HepG2 (cell line): ENCODE measurements around the gene KCTD21. TPM values are rescaled to one million over a fixed set of nuclear protein-coding genes. Genes with fewer than 3 reads are reported as not detected.

Source experiments
- CCDC6 ChIP-seq: sonication (generic); formaldehyde crosslinking; IDR thresholded peaks from 2 replicates; pipeline ENCODE4 v1.8.1; 2022; ENCODE audit warnings: mild to moderate bottlenecking, missing genetic modification reagents, moderate library complexity
- FOXP4 ChIP-seq: sonication (generic); formaldehyde crosslinking; IDR thresholded peaks from 2 replicates; pipeline ENCODE4 v1.4.0; 2020; ENCODE audit warnings: missing genetic modification reagents
- KDM5A ChIP-seq: fragments of 200-600 bp; sonication (generic); IDR thresholded peaks from 2 replicates; pipeline ENCODE4 v1.7.0; 2018; ENCODE audit warnings: antibody characterized with exemption, mild to moderate bottlenecking, low read length, borderline replicate concordance
- KLF9 ChIP-seq: IDR thresholded peaks from 2 replicates; pipeline ENCODE4 v1.6.1; 2016; ENCODE audit warnings: low read depth
- MLX ChIP-seq: IDR thresholded peaks from 2 replicates; pipeline ENCODE4 v1.6.1; 2016
- MYC ChIP-seq: sonication (generic); formaldehyde crosslinking; IDR thresholded peaks from 2 replicates; pipeline ENCODE4 v1.9.0; 2021; ENCODE audit warnings: missing genetic modification reagents, borderline replicate concordance
- MYPOP ChIP-seq: sonication (generic); formaldehyde crosslinking; IDR thresholded peaks from 2 replicates; pipeline ENCODE4 v1.8.1; 2023; ENCODE audit warnings: mild to moderate bottlenecking, moderate library complexity, missing genetic modification reagents
- NAIF1 ChIP-seq: sonication (generic); formaldehyde crosslinking; IDR thresholded peaks from 2 replicates; pipeline ENCODE4 v1.5.0; 2020; ENCODE audit warnings: mild to moderate bottlenecking, missing genetic modification reagents, borderline replicate concordance
- NFKB2 ChIP-seq: sonication (generic); formaldehyde crosslinking; IDR thresholded peaks from 2 replicates; pipeline ENCODE4 v1.4.0; 2020; ENCODE audit warnings: missing genetic modification reagents, borderline replicate concordance
- NR2F6 ChIP-seq, 2 experiments: IDR thresholded peaks; 2 replicates each; pipeline ENCODE4 v1.6.1; 2016; ENCODE audit warnings: antibody characterized with exemption in 1 of 2, mild to moderate bottlenecking in 1 of 2
- PATZ1 ChIP-seq: sonication (generic); formaldehyde crosslinking; IDR thresholded peaks from 2 replicates; pipeline ENCODE4 v1.4.0; 2020; ENCODE audit warnings: missing genetic modification reagents
- PBX2 ChIP-seq: IDR thresholded peaks from 2 replicates; pipeline ENCODE4 v1.6.1; 2016; ENCODE audit warnings: control low read depth
- PHF20 ChIP-seq: sonication (generic); formaldehyde crosslinking; IDR thresholded peaks from 2 replicates; pipeline ENCODE4 v1.5.0; 2020; ENCODE audit warnings: mild to moderate bottlenecking, missing genetic modification reagents
- RBFOX2 ChIP-seq: fragments of 200-400 bp; formaldehyde crosslinking; IDR thresholded peaks from 2 replicates; pipeline ENCODE4 v1.6.1; 2017; ENCODE audit warnings: low read depth, mild to moderate bottlenecking, low read length
- TRIM22 ChIP-seq: fragments of 450-650 bp; IDR thresholded peaks from 2 replicates; pipeline ENCODE4 v1.6.1; 2017
- WIZ ChIP-seq: sonication (generic); formaldehyde crosslinking; IDR thresholded peaks from 2 replicates; pipeline ENCODE4 v1.5.1; 2020; ENCODE audit warnings: mild to moderate bottlenecking, missing genetic modification reagents
- ZFP82 ChIP-seq: sonication (generic); formaldehyde crosslinking; IDR thresholded peaks from 2 replicates; pipeline ENCODE4 v1.5.1; 2020; ENCODE audit warnings: mild to moderate bottlenecking, missing genetic modification reagents, borderline replicate concordance
- ZNF432 ChIP-seq: sonication (generic); formaldehyde crosslinking; IDR thresholded peaks from 2 replicates; pipeline ENCODE4 v1.5.0; 2020; ENCODE audit warnings: missing genetic modification reagents, mild to moderate bottlenecking, borderline replicate concordance
- ZNF678 ChIP-seq: sonication (generic); formaldehyde crosslinking; IDR thresholded peaks from 2 replicates; pipeline ENCODE4 v1.4.0; 2020; ENCODE audit warnings: mild to moderate bottlenecking, missing genetic modification reagents
- ZNF777 ChIP-seq: sonication (generic); formaldehyde crosslinking; IDR thresholded peaks from 2 replicates; pipeline ENCODE4 v1.4.0; 2020; ENCODE audit warnings: missing genetic modification reagents
- ZNF781 ChIP-seq: sonication (generic); formaldehyde crosslinking; IDR thresholded peaks from 2 replicates; pipeline ENCODE4 v1.5.1; 2020; ENCODE audit warnings: borderline replicate concordance, mild to moderate bottlenecking, missing genetic modification reagents; ENCODE audit errors: not compliant biosample characterization
- polyA plus RNA-seq, 8 experiments: library from polyadenylated mRNA; depleted of rRNA in 3 of 8; stranded (reverse) in 7 of 8; unstranded in 1 of 8; fragments of >200 nt; fragmentation: Illumina TruSeq in 4 of 8; extraction: Trizol in 4 of 8; gene quantifications; 2 replicates each; pipeline versions ENCODE4 v1.2.1 to v1.2.3, GENCODE V29; 2011 to 2016; ENCODE audit warnings: low read depth in 4 of 8, missing spikeins in 1 of 8, mixed read lengths in 1 of 8; ENCODE audit not compliant: insufficient read depth in 1 of 8
- total RNA-seq, 5 experiments: library from RNA; depleted of rRNA; stranded (reverse); fragments of >200 nt; fragmentation: Illumina TruSeq; extraction: Trizol; gene quantifications; 2 replicates each; pipeline ENCODE4 v1.2.3, GENCODE V29; 2016; ENCODE audit warnings: low read depth in 1 of 5

The KCTD21 gene
- total and polyA plus RNA-seq, 2 of the 13 experiments (the other 11 are each of a cell fraction or from before 2014, with no cell fraction given), result 3.1 to 13.5 TPM

- TF ChIP-seq ZNF678 (no peak), ZNF777 (CRISPR knock-in tag) (no peak), MLX (CRISPR knock-in tag) (peak; percentile 92), PATZ1 (peak; percentile 62; the same call in 1 of the 2 replicates), NFKB2 (CRISPR knock-in tag) (no peak), TRIM22 (no peak), PHF20 (no peak), RBFOX2 (no peak), NR2F6 (IDR thresholded peaks at IDR 0.05) (peak; percentile 96), NR2F6 (CRISPR knock-in tag; IDR thresholded peaks at IDR 0.05) (peak; percentile 96), MYC (CRISPR knock-in tag) (peak; percentile 68; the same call in 1 of the 2 replicates), ZFP82 (CRISPR knock-in tag) (no peak), FOXP4 (CRISPR knock-in tag) (peak; percentile 96), ZNF432 (CRISPR knock-in tag) (no peak), ZNF781 (CRISPR knock-in tag) (no peak), MYPOP (CRISPR knock-in tag) (peak; percentile 81; the same call in 1 of the 2 replicates), CCDC6 (CRISPR knock-in tag) (peak; percentile 82), WIZ (CRISPR knock-in tag) (no peak), PBX2 (CRISPR knock-in tag) (0 out of 2 replicates have a peak, but pooled peaks have one; percentile 18), KLF9 (no peak; the same call in 1 of the 2 replicates), KDM5A (peak; percentile 29; the same call in 1 of the 2 replicates), NAIF1 (CRISPR knock-in tag) (no peak)
These were observed 32.1 kb downstream of the KCTD21 start (continued) for GRCh38 chr11:78156127-78156844.
